Gastroesophageal sphincter (tissue), 3 donors: ENCODE measurements around the gene EGFLAM.

Source experiments
- POLR2AphosphoS5 ChIP-seq: sonication (generic); formaldehyde crosslinking; IDR thresholded peaks from one replicate; pipeline ENCODE4 v1.6.1; 2017; ENCODE audit warnings: antibody characterized with exemption
- TF ChIP-seq, protein P1 (sequence below), 4 experiments: fragments of 200-600 bp in 2 of 4; fragments of 450-650 bp in 2 of 4; sonication (generic) in 1 of 4; IDR thresholded peaks; one replicate each; pipeline ENCODE4 v1.5.1; 2017 to 2019; ENCODE audit warnings: antibody characterized with exemption in 4 of 4, mild to moderate bottlenecking in 2 of 4, moderate library complexity in 2 of 4

DNA sequence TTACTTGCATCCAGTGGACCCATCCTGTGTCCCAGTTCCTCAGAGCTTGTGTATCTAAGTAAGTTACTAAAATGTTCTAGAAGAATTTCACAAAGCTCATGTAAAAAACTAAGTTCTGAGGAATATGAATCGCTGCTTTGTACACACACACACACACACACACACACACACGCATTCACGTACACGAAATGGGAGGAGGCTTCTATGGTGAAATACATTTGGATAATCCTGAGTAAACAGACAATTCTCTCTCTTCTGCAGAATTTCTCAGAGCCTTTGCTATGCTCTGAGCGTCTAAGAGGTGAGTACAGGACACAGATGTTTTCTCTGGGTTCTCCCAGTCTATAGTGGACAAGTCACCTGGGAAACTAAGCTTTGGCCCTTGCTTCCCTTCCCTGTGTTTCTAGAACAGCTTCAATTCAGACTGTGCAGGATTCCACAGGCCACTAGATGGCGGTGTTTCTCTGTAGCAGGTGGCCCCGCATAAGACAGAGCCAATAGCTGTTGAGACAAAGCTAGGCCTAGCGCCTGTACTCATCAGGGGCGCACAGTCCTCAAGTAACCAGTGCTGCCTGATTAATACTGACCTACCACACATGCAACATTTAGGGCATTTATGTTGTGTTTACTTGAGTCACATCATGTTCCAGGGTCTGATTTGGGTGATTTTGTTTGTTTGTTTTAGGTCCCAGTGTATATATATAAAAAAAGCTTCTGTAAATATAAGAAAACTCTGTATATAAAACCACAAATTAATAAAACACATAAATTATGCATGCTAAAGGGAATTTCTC, 183.3 kb downstream of the EGFLAM start:
- peak; percentile 41 for TF ChIP-seq POLR2AphosphoS5
- TF ChIP-seq, protein P1, sequence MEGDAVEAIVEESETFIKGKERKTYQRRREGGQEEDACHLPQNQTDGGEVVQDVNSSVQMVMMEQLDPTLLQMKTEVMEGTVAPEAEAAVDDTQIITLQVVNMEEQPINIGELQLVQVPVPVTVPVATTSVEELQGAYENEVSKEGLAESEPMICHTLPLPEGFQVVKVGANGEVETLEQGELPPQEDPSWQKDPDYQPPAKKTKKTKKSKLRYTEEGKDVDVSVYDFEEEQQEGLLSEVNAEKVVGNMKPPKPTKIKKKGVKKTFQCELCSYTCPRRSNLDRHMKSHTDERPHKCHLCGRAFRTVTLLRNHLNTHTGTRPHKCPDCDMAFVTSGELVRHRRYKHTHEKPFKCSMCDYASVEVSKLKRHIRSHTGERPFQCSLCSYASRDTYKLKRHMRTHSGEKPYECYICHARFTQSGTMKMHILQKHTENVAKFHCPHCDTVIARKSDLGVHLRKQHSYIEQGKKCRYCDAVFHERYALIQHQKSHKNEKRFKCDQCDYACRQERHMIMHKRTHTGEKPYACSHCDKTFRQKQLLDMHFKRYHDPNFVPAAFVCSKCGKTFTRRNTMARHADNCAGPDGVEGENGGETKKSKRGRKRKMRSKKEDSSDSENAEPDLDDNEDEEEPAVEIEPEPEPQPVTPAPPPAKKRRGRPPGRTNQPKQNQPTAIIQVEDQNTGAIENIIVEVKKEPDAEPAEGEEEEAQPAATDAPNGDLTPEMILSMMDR (IDR thresholded peaks at IDR 0.05) = peak; percentile 85 to 97 (median 94)
